ENCODE measurements around the gene KLHL29. TPM values are rescaled to one million over a fixed set of nuclear protein-coding genes. Genes with fewer than 3 reads are reported as not detected.

KLHL29 gene
- total and polyA plus RNA-seq, 2 experiments from 2014 or later = 1.5 to 6.5 TPM

- Mint-ChIP-seq H3K4me3 (no peak overlapping the region), H3K4me1 (peaks cover 10% of the 10 kb centered on the region), H3K27me3 (ENCODE audit: insufficient read depth, low read depth, poor library complexity) (peaks cover 2% of the 10 kb centered on the region), H3K27ac (peak overlapping the region; percentile 67; the same call in 1 of the 2 replicates), H3K9me3 (no peaks in the 10 kb centered on the region), H3K36me3 (ENCODE audit: low read depth) (no peaks in the 10 kb centered on the region)
- Histone ChIP-seq H3K36me3 (ENCODE audit: insufficient read depth) (no peaks in the 10 kb centered on the region), H4K20me1 (replicated peaks; ENCODE audit: insufficient read depth) (no peaks in the 10 kb centered on the region), H3K79me2 (replicated peaks; ENCODE audit: insufficient read depth) (no peaks in the 10 kb centered on the region), H3K9me2 (ENCODE audit: insufficient read depth) (no peaks in the 10 kb centered on the region), H3K27ac (ENCODE audit: low read depth) (no peak overlapping the region), H3K4me3 (no peak overlapping the region), H3K4me2 (no peak overlapping the region), H2AFZ (no peak overlapping the region), H3K4me1 (ENCODE audit: insufficient read depth) (no peaks in the 10 kb centered on the region), H3K27me3 (ENCODE audit: insufficient read depth) (no peaks in the 10 kb centered on the region), H3F3A (replicated peaks; ENCODE audit: low read depth) (no peaks in the 10 kb centered on the region)
- ATAC-seq (no peak), DNase-seq (ENCODE audit: low spot score) (no peak)
- TF ChIP-seq EZH2phosphoT487 (IDR thresholded peaks at IDR 0.05; ENCODE audit: unreplicated experiment) (no peak), CTCF (conservative IDR thresholded peaks at IDR 0.05; ENCODE audit: low read depth in 2 of 2) (no peak), ZNF114 (CRISPR knock-in tag; IDR thresholded peaks at IDR 0.05) (no peak), NANOG (IDR thresholded peaks at IDR 0.05; ENCODE audit: borderline replicate concordance) (no peak), ZNF462 (CRISPR knock-in tag; IDR thresholded peaks at IDR 0.05) (no peak), EZH2 (IDR thresholded peaks at IDR 0.05; ENCODE audit: low read depth, unreplicated experiment) (no peak), ZNF331 (CRISPR knock-in tag; IDR thresholded peaks at IDR 0.05; ENCODE audit: low read depth) (no peak), POLR2AphosphoS5 (IDR thresholded peaks at IDR 0.05; ENCODE audit: low read depth) (no peak), STAT1 (IDR thresholded peaks at IDR 0.05; ENCODE audit: unreplicated experiment) (no peak), CREB1 (CRISPR knock-in tag; IDR thresholded peaks at IDR 0.05; ENCODE audit: low read depth) (no peak), REST (IDR thresholded peaks at IDR 0.05; ENCODE audit: unreplicated experiment) (no peak), JUNB (IDR thresholded peaks at IDR 0.05; ENCODE audit: unreplicated experiment) (no peak), ETS1 (IDR thresholded peaks at IDR 0.05) (no peak)
Observed at GRCh38 chr2:23595021-23595420, 210.0 kb downstream of the KLHL29 start.
